Ishikawa (cell line): Measurements from ENCODE around the gene KRT36.

Experiments used
- CREB1 ChIP-seq: IDR thresholded peaks from 2 replicates; pipeline ENCODE4 v1.6.1; 2012; ENCODE audit warnings: low read depth
- EGR1 ChIP-seq: IDR thresholded peaks from 2 replicates; pipeline ENCODE4 v1.6.1; 2012
- EP300 ChIP-seq: IDR thresholded peaks from 2 replicates; pipeline ENCODE4 v1.6.1; 2012; ENCODE audit warnings: borderline replicate concordance
- MAX ChIP-seq: IDR thresholded peaks from 2 replicates; pipeline ENCODE4 v1.6.1; 2012
- NFIC ChIP-seq: IDR thresholded peaks from 2 replicates; pipeline ENCODE4 v1.6.1; 2012
- RAD21 ChIP-seq: IDR thresholded peaks from 2 replicates; pipeline ENCODE4 v1.6.1; 2012; ENCODE audit warnings: low read depth
- REST ChIP-seq: IDR thresholded peaks from 2 replicates; pipeline ENCODE4 v1.6.1; 2012; ENCODE audit warnings: low read depth, mild to moderate bottlenecking
- TCF12 ChIP-seq: IDR thresholded peaks from 2 replicates; pipeline ENCODE4 v1.6.1; 2012; ENCODE audit warnings: low read depth
- TEAD4 ChIP-seq: IDR thresholded peaks from 2 replicates; pipeline ENCODE4 v1.6.1; 2012
- USF1 ChIP-seq: IDR thresholded peaks from 2 replicates; pipeline ENCODE4 v1.6.1; 2012
- YY1 ChIP-seq: IDR thresholded peaks from 2 replicates; pipeline ENCODE4 v1.6.1; 2012; ENCODE audit warnings: low read depth

- TF ChIP-seq MAX (no peak), YY1 (no peak), EP300 (no peak), TCF12 (no peak), REST (no peak), RAD21 (no peak), CREB1 (no peak), EGR1 (no peak), NFIC (no peak), USF1 (no peak), TEAD4 (no peak)
These were observed 21.4 kb downstream of the KRT36 start for GRCh38 chr17:41468346-41468745.
